Measurements from ENCODE around the gene PAX5.

PAX5 gene

DNA sequence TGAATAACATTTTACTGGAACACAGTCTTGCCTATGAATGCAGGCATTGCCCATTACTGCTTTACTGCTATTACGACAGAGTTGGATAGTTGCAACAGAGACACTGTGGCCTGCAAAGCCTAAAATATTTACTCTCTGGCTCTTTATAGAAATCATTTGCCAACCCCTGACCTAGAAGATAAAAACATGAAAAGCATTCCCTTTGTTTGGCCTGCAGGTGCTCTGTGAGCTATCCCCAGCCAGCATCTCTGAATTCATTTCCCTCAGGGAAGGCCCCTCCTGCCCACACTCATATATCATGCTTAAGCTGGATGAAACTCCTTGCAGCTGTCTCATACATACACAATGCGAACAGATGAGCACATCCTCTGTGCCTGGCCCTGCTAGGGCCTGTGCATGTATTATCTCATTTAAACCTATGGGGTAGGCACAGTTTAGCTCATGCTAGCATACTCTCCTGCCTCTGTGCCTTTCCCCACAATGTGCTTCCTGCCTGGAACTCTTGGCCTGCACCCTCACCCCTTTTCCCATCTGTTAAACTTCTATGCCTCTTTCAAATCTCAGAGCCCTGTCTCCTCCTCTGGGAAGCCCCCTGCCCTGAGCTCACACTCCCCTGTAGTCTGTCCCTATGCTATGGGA, 193.1 kb downstream of the PAX5 start:
- no peak for TF ChIP-seq CTCF (IDR thresholded peaks at IDR 0.05; ENCODE audit: extremely low read depth, missing control alignments)
- no peak for DNase-seq (ENCODE audit: low spot score)

DNA sequence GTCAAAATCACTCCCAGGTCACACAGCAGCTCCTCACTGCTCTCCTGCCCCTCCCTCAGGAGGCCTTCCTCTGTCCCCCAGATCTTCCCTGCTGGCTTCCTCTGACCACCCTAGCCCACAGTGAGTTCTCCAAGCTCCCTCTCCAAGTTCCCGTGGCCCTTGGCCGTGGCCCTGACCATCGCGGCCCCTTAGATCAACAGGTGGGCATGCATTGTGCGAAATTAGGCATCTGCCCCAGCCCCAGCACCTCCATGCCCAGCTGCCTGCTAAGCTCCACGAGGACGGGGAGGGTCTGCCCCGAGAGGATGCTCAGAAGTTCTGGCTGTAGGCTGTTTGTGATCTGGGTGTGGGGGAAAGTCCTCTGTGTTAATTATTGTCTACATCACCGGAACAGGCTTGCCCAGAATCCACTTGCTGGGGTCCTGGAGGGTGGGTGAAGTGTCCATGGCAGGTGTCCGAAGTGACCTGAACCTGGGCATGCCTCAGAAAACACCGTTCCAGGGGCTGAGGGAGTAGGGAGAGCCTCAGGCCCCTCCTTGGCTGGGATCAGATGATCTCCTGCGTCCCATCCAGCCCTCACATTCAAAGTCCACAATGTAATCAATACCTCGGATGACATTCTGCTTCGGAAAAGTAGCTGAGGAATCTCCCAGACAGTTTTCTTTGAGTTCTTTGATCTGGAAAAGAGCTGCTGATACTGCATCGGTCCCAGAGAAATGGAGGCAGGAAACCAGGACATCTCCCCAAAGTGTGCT, 194.8 kb downstream of the PAX5 start:
- DNase-seq (ENCODE audit: low spot score): no peak
- no peak for TF ChIP-seq CTCF (IDR thresholded peaks at IDR 0.05; ENCODE audit: extremely low read depth, missing control alignments)

DNA sequence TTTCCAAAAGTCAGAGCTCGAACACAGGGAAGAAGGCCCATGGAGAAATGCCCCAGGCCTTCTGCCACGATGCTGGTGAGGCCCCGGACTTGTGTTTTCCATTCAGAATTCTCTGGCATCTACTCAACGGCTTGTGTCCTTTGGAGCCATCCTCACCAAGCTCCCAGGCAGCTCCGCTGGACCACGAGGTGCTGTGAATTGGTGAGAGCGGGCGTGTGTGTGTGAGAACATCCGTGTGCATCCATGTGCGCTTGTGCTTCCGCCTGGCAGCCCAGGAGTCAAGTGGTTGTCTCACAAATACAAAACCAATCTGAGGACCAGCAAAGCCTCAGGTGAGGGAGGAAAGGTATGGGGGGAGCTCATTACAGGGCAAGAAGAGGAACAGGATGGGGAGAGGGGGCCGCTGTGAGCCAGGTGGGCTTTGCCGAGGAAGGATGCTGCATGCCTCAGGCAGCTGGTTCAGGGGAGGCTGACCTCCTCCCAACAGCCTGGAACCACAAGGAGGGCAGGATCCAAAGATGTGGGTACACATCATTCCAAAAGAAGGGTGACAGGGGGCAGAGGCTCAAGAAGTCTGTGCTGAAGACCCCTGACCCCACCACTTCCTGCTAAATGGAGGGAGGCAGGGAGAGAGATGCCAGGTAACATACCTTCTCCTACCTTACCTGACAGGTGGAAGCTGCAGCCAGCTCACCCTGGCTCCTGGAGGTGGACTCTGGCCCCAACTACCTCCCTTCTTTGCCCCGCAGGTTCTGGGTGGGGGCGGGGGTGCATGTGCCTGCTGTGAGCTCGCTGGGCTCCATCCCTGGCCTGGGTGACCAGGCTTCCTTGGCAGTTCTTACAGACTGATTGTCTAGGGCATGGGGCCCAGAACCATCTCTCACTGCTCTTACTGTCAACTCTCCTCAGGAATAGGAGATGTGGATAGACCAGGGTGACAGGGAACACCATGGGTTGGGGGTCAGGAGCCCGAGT, 196.3 kb downstream of the PAX5 start:
- DNase-seq (ENCODE audit: low spot score): no peak
- no peak for TF ChIP-seq CTCF (IDR thresholded peaks at IDR 0.05; ENCODE audit: extremely low read depth, missing control alignments)

GRCh38 chr9:36836486-36836885, 197.6 kb downstream of the PAX5 start:
- no peak for DNase-seq (ENCODE audit: low spot score)
- TF ChIP-seq CTCF (IDR thresholded peaks at IDR 0.05; ENCODE audit: extremely low read depth, missing control alignments): no peak

GRCh38 chr9:36835271-36835996, 198.6 kb downstream of the PAX5 start:
- DNase-seq (ENCODE audit: low spot score): no peak
- no peak for TF ChIP-seq CTCF (IDR thresholded peaks at IDR 0.05; ENCODE audit: extremely low read depth, missing control alignments)

DNA sequence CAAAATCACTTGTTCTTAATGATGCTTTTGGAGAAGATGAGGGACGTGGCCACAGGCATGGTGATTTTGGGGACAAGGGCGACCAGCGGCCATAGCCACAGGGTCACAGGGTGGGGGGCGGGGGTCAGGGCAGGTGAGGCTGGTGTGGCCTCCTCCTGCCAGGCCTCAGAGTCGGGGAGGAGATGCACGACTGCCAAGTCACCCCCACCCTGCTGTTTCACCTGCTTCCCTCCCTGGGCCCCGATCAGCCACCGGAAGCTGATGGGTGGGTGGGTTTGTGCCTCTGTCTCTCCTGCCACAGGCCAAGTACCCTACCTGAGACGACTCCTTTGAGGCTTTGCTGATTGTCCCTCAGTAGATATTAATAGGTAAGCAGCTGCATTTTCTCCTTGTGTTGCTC, 199.3 kb downstream of the PAX5 start:
- no peak for DNase-seq (ENCODE audit: low spot score)
- TF ChIP-seq CTCF (IDR thresholded peaks at IDR 0.05; ENCODE audit: extremely low read depth, missing control alignments): no peak

Measured in GM20000 (cell line).